ENCODE measurements around the gene FBLN2.

The FBLN2 gene

DNA sequence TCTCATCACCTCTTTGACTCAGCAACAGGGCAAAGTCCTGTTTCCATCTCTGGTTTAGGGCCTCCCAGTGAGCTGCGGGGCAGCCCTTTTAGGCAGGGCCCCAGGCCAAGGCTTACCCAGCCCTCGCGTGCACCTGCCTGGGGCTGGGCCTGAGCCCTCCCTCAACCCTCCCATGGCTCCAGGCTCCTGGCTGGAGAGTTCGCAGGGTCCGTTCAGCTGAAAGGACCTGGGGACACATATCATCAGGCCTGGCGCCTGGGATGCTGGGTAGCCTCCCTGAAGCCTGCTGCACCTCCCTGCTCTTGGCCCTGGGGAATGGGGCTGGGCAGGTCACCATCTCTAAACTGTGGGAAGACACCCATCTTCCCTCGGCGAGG lies 39.1 kb upstream of the FBLN2 start:
- H3K4me3 ChIP-seq (ENCODE audit: low read depth, low read length) = no peak overlapping the region
- no peak for DNase-seq (ENCODE audit: low read depth)
- no peak for TF ChIP-seq POLR2A (IDR thresholded peaks at IDR 0.05; ENCODE audit: extremely low read depth, insufficient read length)
- TF ChIP-seq, protein P1, sequence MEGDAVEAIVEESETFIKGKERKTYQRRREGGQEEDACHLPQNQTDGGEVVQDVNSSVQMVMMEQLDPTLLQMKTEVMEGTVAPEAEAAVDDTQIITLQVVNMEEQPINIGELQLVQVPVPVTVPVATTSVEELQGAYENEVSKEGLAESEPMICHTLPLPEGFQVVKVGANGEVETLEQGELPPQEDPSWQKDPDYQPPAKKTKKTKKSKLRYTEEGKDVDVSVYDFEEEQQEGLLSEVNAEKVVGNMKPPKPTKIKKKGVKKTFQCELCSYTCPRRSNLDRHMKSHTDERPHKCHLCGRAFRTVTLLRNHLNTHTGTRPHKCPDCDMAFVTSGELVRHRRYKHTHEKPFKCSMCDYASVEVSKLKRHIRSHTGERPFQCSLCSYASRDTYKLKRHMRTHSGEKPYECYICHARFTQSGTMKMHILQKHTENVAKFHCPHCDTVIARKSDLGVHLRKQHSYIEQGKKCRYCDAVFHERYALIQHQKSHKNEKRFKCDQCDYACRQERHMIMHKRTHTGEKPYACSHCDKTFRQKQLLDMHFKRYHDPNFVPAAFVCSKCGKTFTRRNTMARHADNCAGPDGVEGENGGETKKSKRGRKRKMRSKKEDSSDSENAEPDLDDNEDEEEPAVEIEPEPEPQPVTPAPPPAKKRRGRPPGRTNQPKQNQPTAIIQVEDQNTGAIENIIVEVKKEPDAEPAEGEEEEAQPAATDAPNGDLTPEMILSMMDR (IDR thresholded peaks at IDR 0.05; ENCODE audit: low read depth, low read length) = no peak
- TF ChIP-seq, protein P2, sequence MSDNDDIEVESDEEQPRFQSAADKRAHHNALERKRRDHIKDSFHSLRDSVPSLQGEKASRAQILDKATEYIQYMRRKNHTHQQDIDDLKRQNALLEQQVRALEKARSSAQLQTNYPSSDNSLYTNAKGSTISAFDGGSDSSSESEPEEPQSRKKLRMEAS (IDR thresholded peaks at IDR 0.05; ENCODE audit: low read depth, low read length) = no peak
- TF ChIP-seq MYC (IDR thresholded peaks at IDR 0.05; ENCODE audit: low read depth, low read length) = no peak

DNA sequence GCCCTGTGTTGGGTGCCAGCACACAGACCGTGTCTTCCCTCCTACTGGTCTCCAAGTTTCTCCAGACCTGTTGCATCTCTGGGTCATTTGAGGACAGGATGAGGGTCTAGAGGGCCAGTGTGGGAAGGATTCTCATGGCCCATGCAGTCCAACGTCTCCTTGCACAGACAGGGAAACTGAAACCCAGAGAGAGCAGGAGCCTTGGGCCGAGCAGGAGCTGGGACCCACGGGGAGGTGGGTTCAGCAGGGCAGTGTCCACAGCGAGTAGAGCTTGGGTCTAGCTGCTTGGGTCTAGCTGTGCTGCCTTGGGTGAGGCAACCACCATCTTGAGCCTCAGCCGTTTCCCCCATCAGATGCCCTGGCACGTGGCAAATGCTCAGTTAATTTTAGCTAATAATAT lies 36.5 kb upstream of the FBLN2 start:
- DNase-seq (ENCODE audit: low read depth) = no peak
- H3K4me3 ChIP-seq (ENCODE audit: low read depth, low read length) = no peak overlapping the region
- TF ChIP-seq, protein P1 (IDR thresholded peaks at IDR 0.05; ENCODE audit: low read depth, low read length) = no peak
- TF ChIP-seq MYC (IDR thresholded peaks at IDR 0.05; ENCODE audit: low read depth, low read length) = no peak
- TF ChIP-seq POLR2A (IDR thresholded peaks at IDR 0.05; ENCODE audit: extremely low read depth, insufficient read length) = no peak
- TF ChIP-seq, protein P2 (IDR thresholded peaks at IDR 0.05; ENCODE audit: low read depth, low read length) = no peak

DNA sequence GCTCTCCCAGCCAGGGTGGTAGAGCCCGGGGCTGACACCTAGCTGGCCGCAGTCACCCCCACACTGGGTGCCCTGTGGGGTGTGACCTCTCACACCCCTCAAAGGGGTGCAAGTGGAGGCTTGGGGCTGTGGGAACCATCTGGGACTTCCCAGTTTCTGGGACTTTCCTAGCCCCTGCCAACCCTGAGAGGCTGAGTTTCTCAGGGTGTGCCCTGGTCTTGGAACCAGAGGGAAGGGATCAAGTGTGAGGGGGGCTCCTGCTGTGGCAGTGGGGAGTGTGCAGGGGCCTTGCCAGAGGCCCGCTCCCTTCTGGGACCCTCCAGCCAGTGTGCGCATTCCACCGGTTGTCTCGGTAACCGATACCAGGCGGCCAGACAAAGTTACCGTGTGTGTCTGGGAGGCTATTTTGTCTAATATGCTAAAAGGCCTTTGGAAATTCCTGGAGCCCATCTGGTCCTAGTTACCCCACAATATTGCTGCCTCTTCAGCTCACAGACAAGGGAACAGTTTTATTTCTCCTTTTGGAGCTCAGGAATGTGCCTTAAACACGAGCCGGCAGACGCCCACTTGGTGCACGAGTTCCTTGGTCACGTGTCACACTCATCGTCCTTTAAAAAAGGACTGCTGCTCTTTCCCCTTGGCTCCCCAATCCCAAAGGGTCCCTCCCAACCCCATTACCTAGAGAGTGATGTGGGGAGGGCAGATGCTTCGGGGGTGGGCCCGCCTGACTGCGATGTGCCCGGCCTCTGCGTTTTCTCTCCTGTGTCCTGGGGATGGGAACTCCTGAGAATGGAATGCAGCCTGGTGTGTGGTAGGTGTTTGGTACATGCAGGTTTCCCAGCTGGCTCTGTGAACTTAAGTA lies 35.6 kb upstream of the FBLN2 start:
- no peak overlapping the region for H3K4me3 ChIP-seq (ENCODE audit: low read depth, low read length)
- DNase-seq (ENCODE audit: low read depth) = no peak
- TF ChIP-seq POLR2A (IDR thresholded peaks at IDR 0.05; ENCODE audit: extremely low read depth, insufficient read length) = no peak
- TF ChIP-seq, protein P2 (IDR thresholded peaks at IDR 0.05; ENCODE audit: low read depth, low read length) = no peak

DNA sequence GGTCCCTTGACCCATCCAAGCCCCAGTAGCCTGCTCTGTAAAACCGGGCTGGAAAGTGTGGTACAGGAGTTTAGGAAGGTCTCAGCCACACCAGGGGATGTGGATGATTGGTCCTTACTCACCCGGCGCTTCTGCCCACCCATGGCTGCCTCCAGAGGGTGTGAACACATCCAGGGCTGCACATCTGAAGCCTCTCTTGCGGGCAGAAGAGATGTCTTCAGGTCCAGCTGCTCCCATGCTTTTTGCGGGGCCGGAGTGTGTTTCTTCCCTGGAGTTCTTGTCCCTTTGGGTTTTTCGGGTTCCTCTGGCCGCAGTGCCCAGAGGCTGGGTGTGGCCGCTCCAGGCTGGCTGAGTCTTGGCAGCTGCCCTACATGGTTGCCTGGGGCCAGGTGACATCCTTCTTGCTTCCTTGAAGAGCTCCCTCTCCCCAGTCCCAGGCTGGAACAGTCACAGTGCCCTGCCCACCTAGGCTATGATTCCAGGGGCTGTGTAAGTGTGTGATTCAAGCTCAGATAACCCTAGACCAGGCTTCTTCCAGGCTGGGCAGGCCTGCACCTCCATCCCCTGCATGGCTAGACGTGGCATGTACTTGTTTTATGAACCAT lies 34.9 kb upstream of the FBLN2 start:
- H3K4me3 ChIP-seq (ENCODE audit: low read depth, low read length) = no peak overlapping the region
- no peak for DNase-seq (ENCODE audit: low read depth)
- TF ChIP-seq POLR2A (IDR thresholded peaks at IDR 0.05; ENCODE audit: extremely low read depth, insufficient read length) (no peak), MYC (IDR thresholded peaks at IDR 0.05; ENCODE audit: low read depth, low read length) (no peak)
- TF ChIP-seq, protein P1 (IDR thresholded peaks at IDR 0.05; ENCODE audit: low read depth, low read length) = no peak
- TF ChIP-seq, protein P2 (IDR thresholded peaks at IDR 0.05; ENCODE audit: low read depth, low read length) = no peak

DNA sequence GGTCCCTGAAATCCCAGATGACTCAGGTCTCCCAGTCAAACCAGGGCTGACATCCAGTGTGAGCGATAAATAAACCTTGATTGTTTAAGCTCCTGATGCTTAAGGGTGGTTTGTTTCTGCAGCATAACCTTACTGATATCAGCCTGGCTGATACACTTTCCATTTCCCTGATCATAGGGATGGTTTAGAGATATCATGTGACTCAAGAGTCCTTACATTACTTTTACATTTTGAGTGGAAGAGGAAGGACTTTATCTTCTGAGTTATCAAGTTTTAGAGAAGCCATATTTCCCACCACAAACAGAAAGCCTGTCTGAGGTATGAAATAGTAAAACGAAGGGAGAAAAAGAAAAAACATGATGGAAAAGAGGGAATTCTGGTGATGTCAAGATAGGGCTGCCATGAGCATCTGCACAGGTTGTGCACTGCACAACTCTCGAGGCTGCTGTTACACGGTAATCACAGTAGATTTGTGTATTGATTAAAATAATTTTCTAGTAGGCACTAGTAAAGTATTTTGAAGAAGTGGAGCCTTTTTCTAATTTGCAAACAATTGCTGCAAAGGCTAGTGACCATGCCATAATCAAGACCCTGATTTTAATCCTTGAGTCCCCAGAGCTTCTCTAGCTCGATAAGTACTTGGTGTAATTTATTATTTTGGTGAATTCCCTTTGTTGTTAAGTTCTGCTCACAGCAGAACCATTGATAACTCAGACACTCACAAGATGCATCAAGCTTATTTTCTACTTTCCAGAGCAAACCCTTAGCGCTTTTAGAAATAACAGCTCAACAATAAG lies 34.1 kb upstream of the FBLN2 start:
- TF ChIP-seq, protein P2 (IDR thresholded peaks at IDR 0.05; ENCODE audit: low read depth, low read length) = no peak
- TF ChIP-seq POLR2A (IDR thresholded peaks at IDR 0.05; ENCODE audit: extremely low read depth, insufficient read length) (no peak), MYC (IDR thresholded peaks at IDR 0.05; ENCODE audit: low read depth, low read length) (no peak)
- TF ChIP-seq, protein P1 (IDR thresholded peaks at IDR 0.05; ENCODE audit: low read depth, low read length) = no peak
- no peak overlapping the region for H3K4me3 ChIP-seq (ENCODE audit: low read depth, low read length)
- no peak for DNase-seq (ENCODE audit: low read depth)
